Astrocyte (in vitro differentiated cells and primary cell): ENCODE measurements around the gene MAP2. TPM values are rescaled to one million over a fixed set of nuclear protein-coding genes. Genes with fewer than 3 reads are reported as not detected.

Experiments used
- DNase-seq: peaks from one replicate; pipeline ENCODE4 v3.0.0-alpha.2; 2010; ENCODE audit warnings: low read depth
- FAIRE-seq: peaks from 2 replicates; lab custom pipeline; 2011; peaks lifted over from hg19 to GRCh38; lab: Jason Lieb, UNC
- H2AFZ ChIP-seq: 2 replicates; pipeline ENCODE4 v1.6.0; 2012; ENCODE audit warnings: low read depth, low read length, inconsistent platforms
- H3K27ac ChIP-seq: 2 replicates; pipeline ENCODE4 v1.5.1; 2011; ENCODE audit warnings: low read depth, low read length, inconsistent platforms
- H3K27me3 ChIP-seq: 2 replicates; pipeline ENCODE4 v1.6.0; 2011; ENCODE audit warnings: low read length, inconsistent platforms; ENCODE audit not compliant: insufficient read depth
- H3K36me3 ChIP-seq: 2 replicates; pipeline ENCODE4 v1.5.1; 2011; ENCODE audit warnings: low read length, inconsistent platforms; ENCODE audit not compliant: insufficient read depth
- H3K4me1 ChIP-seq: 2 replicates; pipeline ENCODE4 v1.5.1; 2011; ENCODE audit warnings: low read length, inconsistent platforms; ENCODE audit not compliant: insufficient read depth
- H3K4me2 ChIP-seq: 2 replicates; pipeline ENCODE4 v1.6.0; 2012; ENCODE audit warnings: low read length, inconsistent platforms
- H3K4me3 ChIP-seq: 2 replicates; pipeline ENCODE4 v1.5.1; 2011; ENCODE audit warnings: low read depth, mild to moderate bottlenecking, low read length, inconsistent platforms; ENCODE audit not compliant: insufficient read depth
- H3K79me2 ChIP-seq: 2 replicates; pipeline ENCODE4 v1.6.0; 2012; ENCODE audit warnings: mild to moderate bottlenecking, low read length, inconsistent platforms; ENCODE audit not compliant: insufficient read depth
- H3K9ac ChIP-seq: 2 replicates; pipeline ENCODE4 v1.6.0; 2012; ENCODE audit warnings: mild to moderate bottlenecking, low read length, inconsistent platforms
- H3K9me3 ChIP-seq: 2 replicates; pipeline ENCODE4 v1.5.1; 2012; ENCODE audit warnings: low read depth, mild to moderate bottlenecking, low read length, inconsistent platforms; ENCODE audit not compliant: insufficient read depth
- H4K20me1 ChIP-seq: 2 replicates; pipeline ENCODE4 v1.6.0; 2012; ENCODE audit warnings: low read length, inconsistent platforms; ENCODE audit not compliant: insufficient read depth
- H3K27ac Mint-ChIP-seq: one replicate; pipeline ENCODE4 v1.8.0; 2021; ENCODE audit warnings: mild to moderate bottlenecking, mixed read lengths; ENCODE audit not compliant: unreplicated experiment
- H3K27me3 Mint-ChIP-seq: one replicate; pipeline ENCODE4 v1.8.0; 2021; ENCODE audit warnings: low read depth, mixed read lengths; ENCODE audit not compliant: unreplicated experiment
- H3K36me3 Mint-ChIP-seq: one replicate; pipeline ENCODE4 v1.8.0; 2021; ENCODE audit warnings: low read depth, mixed read lengths; ENCODE audit not compliant: unreplicated experiment
- H3K4me1 Mint-ChIP-seq: one replicate; pipeline ENCODE4 v1.8.0; 2021; ENCODE audit warnings: low read depth, mixed read lengths; ENCODE audit not compliant: unreplicated experiment
- H3K4me3 Mint-ChIP-seq: one replicate; pipeline ENCODE4 v1.8.0; 2021; ENCODE audit warnings: mild to moderate bottlenecking, moderate library complexity, mixed read lengths; ENCODE audit not compliant: unreplicated experiment
- H3K9me3 Mint-ChIP-seq: one replicate; pipeline ENCODE4 v1.8.0; 2021; ENCODE audit warnings: mild to moderate bottlenecking, mixed read lengths; ENCODE audit not compliant: unreplicated experiment
- EZH2 ChIP-seq: IDR thresholded peaks from 2 replicates; pipeline ENCODE4 v1.6.1; 2012; ENCODE audit warnings: mild to moderate bottlenecking, low read length, inconsistent platforms; ENCODE audit not compliant: insufficient read depth
- total RNA-seq: library from RNA; stranded (reverse); gene quantifications from 2 replicates; pipeline ENCODE4 v1.2.1, GENCODE V29; 2021
- TF ChIP-seq, protein P1 (sequence below): IDR thresholded peaks from 2 replicates; pipeline ENCODE4 v1.5.1; 2011; ENCODE audit warnings: low read depth, mild to moderate bottlenecking, inconsistent platforms, low read length, moderate library complexity; ENCODE audit not compliant: insufficient read depth

Gene MAP2
- total RNA-seq, 1 donor from 2014 or later = 15.9 TPM

DNA sequence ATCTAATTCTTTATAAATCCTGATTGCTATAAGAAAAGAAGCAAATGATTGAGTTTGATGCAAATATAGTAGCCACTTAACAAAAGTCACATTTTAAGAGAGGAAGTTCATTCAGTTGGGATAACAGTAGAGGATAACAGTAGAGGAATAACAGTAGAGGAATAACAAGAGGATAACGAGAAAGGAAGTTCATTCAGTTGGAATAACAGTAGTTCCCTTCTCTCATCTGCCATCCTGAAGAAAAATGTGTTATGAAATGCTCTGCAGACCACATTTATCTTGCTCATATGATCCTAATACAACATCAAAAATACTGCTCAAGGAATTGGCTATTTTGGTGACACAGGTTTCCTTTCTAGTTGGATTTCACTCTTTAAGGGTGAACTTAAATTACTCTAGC, 242.4 kb downstream of the MAP2 start:
- no peak for TF ChIP-seq EZH2
- TF ChIP-seq, protein P1, sequence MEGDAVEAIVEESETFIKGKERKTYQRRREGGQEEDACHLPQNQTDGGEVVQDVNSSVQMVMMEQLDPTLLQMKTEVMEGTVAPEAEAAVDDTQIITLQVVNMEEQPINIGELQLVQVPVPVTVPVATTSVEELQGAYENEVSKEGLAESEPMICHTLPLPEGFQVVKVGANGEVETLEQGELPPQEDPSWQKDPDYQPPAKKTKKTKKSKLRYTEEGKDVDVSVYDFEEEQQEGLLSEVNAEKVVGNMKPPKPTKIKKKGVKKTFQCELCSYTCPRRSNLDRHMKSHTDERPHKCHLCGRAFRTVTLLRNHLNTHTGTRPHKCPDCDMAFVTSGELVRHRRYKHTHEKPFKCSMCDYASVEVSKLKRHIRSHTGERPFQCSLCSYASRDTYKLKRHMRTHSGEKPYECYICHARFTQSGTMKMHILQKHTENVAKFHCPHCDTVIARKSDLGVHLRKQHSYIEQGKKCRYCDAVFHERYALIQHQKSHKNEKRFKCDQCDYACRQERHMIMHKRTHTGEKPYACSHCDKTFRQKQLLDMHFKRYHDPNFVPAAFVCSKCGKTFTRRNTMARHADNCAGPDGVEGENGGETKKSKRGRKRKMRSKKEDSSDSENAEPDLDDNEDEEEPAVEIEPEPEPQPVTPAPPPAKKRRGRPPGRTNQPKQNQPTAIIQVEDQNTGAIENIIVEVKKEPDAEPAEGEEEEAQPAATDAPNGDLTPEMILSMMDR = no peak
- FAIRE-seq (peak; percentile 43), DNase-seq (no peak)
- no peak overlapping the region for H3K9ac ChIP-seq
- peaks cover 17% of the 10 kb centered on the region for H3K4me1 ChIP-seq
- Mint-ChIP-seq H3K4me3 (no peak overlapping the region), H3K27ac (no peak overlapping the region), H3K27me3 (no peaks in the 10 kb centered on the region), H3K36me3 (no peaks in the 10 kb centered on the region), H3K4me1 (peaks cover 7% of the 10 kb centered on the region), H3K9me3 (no peaks in the 10 kb centered on the region)
- no peak overlapping the region for H2AFZ ChIP-seq
- H3K79me2 ChIP-seq = no peaks in the 10 kb centered on the region
- no peaks in the 10 kb centered on the region for H3K27me3 ChIP-seq
- no peak overlapping the region for H3K4me2 ChIP-seq
- H3K27ac ChIP-seq = no peak overlapping the region
- H3K9me3 ChIP-seq = no peaks in the 10 kb centered on the region
- H4K20me1 ChIP-seq = no peaks in the 10 kb centered on the region
- H3K36me3 ChIP-seq = no peaks in the 10 kb centered on the region
- H3K4me3 ChIP-seq = no peak overlapping the region

DNA sequence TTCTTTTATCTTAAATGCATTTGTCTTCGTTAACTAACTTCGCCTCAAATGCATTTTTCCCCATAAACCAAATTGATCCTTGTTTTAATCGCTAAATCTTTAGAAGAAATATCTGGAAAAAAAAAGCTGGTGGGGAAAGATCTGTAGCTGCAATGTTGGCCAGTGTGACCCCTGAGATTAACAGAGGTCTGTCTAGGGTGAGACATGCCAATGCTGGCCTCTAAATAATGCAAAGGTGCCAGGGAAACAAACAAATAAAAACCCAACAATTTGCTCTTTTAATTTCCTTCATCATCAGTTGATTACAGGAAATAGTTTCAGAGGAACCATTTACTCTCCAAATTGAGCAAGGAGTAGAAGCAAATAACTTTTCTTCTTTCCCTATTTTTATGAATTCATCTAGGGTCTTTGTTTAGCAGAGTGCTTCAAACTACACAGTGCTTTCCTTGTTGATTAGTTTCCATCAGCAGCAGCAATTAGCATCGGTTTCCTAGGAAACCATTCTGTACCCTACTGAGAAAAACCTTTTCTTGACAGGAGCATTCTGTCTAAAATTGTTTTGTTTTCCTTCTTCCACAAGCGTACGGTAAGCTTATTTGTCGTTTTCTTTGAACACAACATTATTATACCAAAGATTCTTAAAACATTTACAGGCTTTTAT, 247.3 kb downstream of the MAP2 start:
- H3K4me1 Mint-ChIP-seq = no peaks in the 10 kb centered on the region
- TF ChIP-seq, protein P1 = no peak
- no peak for TF ChIP-seq EZH2
- FAIRE-seq = no peak

DNA sequence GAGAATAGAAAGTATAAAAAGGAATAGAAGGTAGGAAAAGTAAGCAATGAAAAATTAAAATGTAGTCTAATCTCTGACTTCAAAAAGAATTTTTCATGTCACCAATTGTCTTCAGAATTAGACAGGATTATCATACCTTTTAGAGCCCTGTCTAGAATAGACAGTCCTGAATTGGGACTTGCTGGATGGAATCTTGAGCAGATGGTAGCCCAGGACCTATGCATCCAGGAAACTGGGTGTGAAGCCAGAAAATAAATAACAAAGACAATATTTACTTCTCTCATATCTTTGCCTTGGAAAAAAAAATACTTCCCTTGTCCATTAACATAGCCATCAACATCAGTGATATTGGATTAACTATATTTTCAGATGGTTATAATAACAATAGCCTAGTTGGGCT, 250.0 kb downstream of the MAP2 start:
- Histone ChIP-seq H3K36me3 (no peaks in the 10 kb centered on the region), H3K9me3 (no peaks in the 10 kb centered on the region), H4K20me1 (no peaks in the 10 kb centered on the region), H3K4me2 (no peak overlapping the region), H3K27me3 (no peaks in the 10 kb centered on the region), H3K9ac (no peak overlapping the region), H3K79me2 (no peaks in the 10 kb centered on the region), H3K4me3 (no peak overlapping the region), H2AFZ (no peak overlapping the region), H3K27ac (no peak overlapping the region), H3K4me1 (no peaks in the 10 kb centered on the region)
- Mint-ChIP-seq H3K4me1 (no peaks in the 10 kb centered on the region), H3K4me3 (no peak overlapping the region), H3K36me3 (no peaks in the 10 kb centered on the region), H3K9me3 (no peaks in the 10 kb centered on the region), H3K27me3 (no peaks in the 10 kb centered on the region), H3K27ac (no peak overlapping the region)
- no peak for DNase-seq
- no peak for FAIRE-seq
- no peak for TF ChIP-seq EZH2
- TF ChIP-seq, protein P1 = no peak

More for the DNA sequence above, 247.3 kb downstream of the MAP2 start:
- no peaks in the 10 kb centered on the region for H3K79me2 ChIP-seq
- H3K36me3 ChIP-seq = no peaks in the 10 kb centered on the region
- H3K4me3 ChIP-seq = no peak overlapping the region
- H3K27ac Mint-ChIP-seq = no peak overlapping the region
- no peaks in the 10 kb centered on the region for H4K20me1 ChIP-seq
- no peak overlapping the region for H2AFZ ChIP-seq
- H3K4me2 ChIP-seq = no peak overlapping the region
- H3K4me3 Mint-ChIP-seq = no peak overlapping the region
- H3K27me3 ChIP-seq = no peaks in the 10 kb centered on the region
- no peaks in the 10 kb centered on the region for H3K9me3 ChIP-seq
- no peaks in the 10 kb centered on the region for H3K9me3 Mint-ChIP-seq
- no peaks in the 10 kb centered on the region for H3K36me3 Mint-ChIP-seq
- no peak for DNase-seq
- no peak overlapping the region for H3K27ac ChIP-seq
- no peaks in the 10 kb centered on the region for H3K4me1 ChIP-seq
- H3K9ac ChIP-seq = no peak overlapping the region
- H3K27me3 Mint-ChIP-seq = no peaks in the 10 kb centered on the region
